ENCODE results near the gene PI4KB.

DNA sequence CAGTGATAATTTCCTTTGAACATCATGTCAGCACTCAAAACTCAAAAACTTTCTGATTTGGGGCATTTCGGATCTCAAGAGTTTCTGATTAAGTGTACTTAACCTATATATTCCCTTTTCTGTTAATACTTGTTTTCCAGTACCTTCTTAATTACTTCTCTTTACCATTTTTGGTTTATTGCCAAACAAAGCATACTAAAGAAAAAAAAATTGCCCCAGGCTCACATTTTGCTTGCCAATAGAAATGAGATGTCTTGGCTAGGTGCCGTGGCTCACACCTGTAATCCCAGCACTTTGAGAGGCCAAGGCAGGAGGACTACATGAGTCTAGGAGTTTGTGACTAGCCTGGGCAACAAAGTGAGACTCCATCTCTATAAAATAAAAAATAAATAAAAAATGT is 67.9 kb downstream of the PI4KB start:
- no peak for TF ChIP-seq POLR2A (IDR thresholded peaks at IDR 0.05; ENCODE audit: low read length)
- no peak for TF ChIP-seq GATA1 (IDR thresholded peaks at IDR 0.05; ENCODE audit: low read depth, low read length)
